Neural cell (in vitro differentiated cells): ENCODE results near the gene MCC. TPM values are rescaled to one million over a fixed set of nuclear protein-coding genes. Genes with fewer than 3 reads are reported as not detected.

Experiments
- H2AFZ ChIP-seq: fragments of 200-600, 300-800 bp; sonication (generic), shearing (Covaris generic); 2 replicates; pipeline ENCODE4 v1.6.0; 2014; ENCODE audit warnings: low read depth, mild to moderate bottlenecking, antibody characterized with exemption, low read length, moderate library complexity
- H3F3A ChIP-seq: fragments of 200-600 bp; shearing (Covaris generic); 2 replicates; pipeline ENCODE4 v1.6.1; 2016; ENCODE audit warnings: mild to moderate bottlenecking, moderate library complexity, mixed read lengths, antibody characterized with exemption, low read length; ENCODE audit not compliant: insufficient read depth, poor library complexity, severe bottlenecking
- H3K27ac ChIP-seq: fragments of 200-600, 300-800 bp; sonication (generic), shearing (Covaris generic); 2 replicates; pipeline ENCODE4 v1.5.1; 2014; ENCODE audit warnings: mild to moderate bottlenecking, low read length, moderate library complexity
- H3K27me3 ChIP-seq: fragments of 300-800, 200-600 bp; sonication (generic), shearing (Covaris generic); 2 replicates; pipeline ENCODE4 v1.6.0; 2014; ENCODE audit warnings: mild to moderate bottlenecking, low read depth, low read length, moderate library complexity; ENCODE audit not compliant: insufficient read depth
- H3K36me3 ChIP-seq: fragments of 300-800, 200-600 bp; sonication (generic), shearing (Covaris generic); 2 replicates; pipeline ENCODE4 v1.5.1; 2014; ENCODE audit warnings: mild to moderate bottlenecking, antibody characterized with exemption, low read length, moderate library complexity; ENCODE audit not compliant: insufficient read depth
- H3K4me2 ChIP-seq: fragments of 300-800, 200-600 bp; sonication (generic), shearing (Covaris generic); 2 replicates; pipeline ENCODE4 v1.6.0; 2014; ENCODE audit warnings: mild to moderate bottlenecking, low read length
- H3K4me3 ChIP-seq: fragments of 300-800, 200-600 bp; sonication (generic), shearing (Covaris generic); 2 replicates; pipeline ENCODE4 v1.5.1; 2014; ENCODE audit warnings: mild to moderate bottlenecking, low read length, moderate library complexity
- H3K79me2 ChIP-seq: fragments of 200-600 bp; shearing (Covaris generic); replicated peaks from 2 replicates; pipeline ENCODE4 v1.6.0; 2014; ENCODE audit warnings: mild to moderate bottlenecking, low read length, moderate library complexity; ENCODE audit not compliant: insufficient read depth
- H3K9ac ChIP-seq: fragments of 300-800, 200-600 bp; sonication (generic), shearing (Covaris generic); 2 replicates; pipeline ENCODE4 v1.6.1; 2016; ENCODE audit warnings: mild to moderate bottlenecking, low read length, mixed read lengths
- H3K9me2 ChIP-seq: fragments of 200-600 bp; shearing (Covaris generic); 2 replicates; pipeline ENCODE4 v1.6.1; 2016; ENCODE audit warnings: mild to moderate bottlenecking, low read length, mixed read lengths; ENCODE audit not compliant: insufficient read depth
- H3K9me3 ChIP-seq: fragments of 200-600, 300-800 bp; sonication (generic), shearing (Covaris generic); 2 replicates; pipeline ENCODE4 v1.6.1; 2016; ENCODE audit warnings: mild to moderate bottlenecking, mixed run types, low read length, moderate library complexity, mixed read lengths
- H4K20me1 ChIP-seq: fragments of 200-600 bp; shearing (Covaris generic); 2 replicates; pipeline ENCODE4 v1.6.1; 2016; ENCODE audit warnings: mild to moderate bottlenecking, mixed run types; ENCODE audit not compliant: insufficient read depth
- CTCF ChIP-seq: fragments of 450-650 bp; IDR thresholded peaks from 2 replicates; pipeline ENCODE4 v1.5.1; 2014; ENCODE audit warnings: antibody characterized with exemption, mild to moderate bottlenecking, moderate library complexity; ENCODE audit not compliant: poor library complexity, severe bottlenecking
- EP300 ChIP-seq: fragments of 450-650 bp; conservative IDR thresholded peaks from 2 replicates; pipeline ENCODE4 v1.6.1; 2014; ENCODE audit warnings: antibody characterized with exemption, mild to moderate bottlenecking, moderate library complexity; ENCODE audit not compliant: poor library complexity, severe bottlenecking
- EZH2 ChIP-seq: fragments of 200-600, 300-800 bp; shearing (Covaris generic), sonication (generic); IDR thresholded peaks from 2 replicates; pipeline ENCODE4 v1.6.1; 2014; ENCODE audit warnings: antibody characterized with exemption, low read length, borderline replicate concordance, mild to moderate bottlenecking; ENCODE audit not compliant: insufficient read depth, poor library complexity, severe bottlenecking
- MXI1 ChIP-seq: fragments of 450-650 bp; conservative IDR thresholded peaks from 2 replicates; pipeline ENCODE4 v1.6.1; 2014; ENCODE audit warnings: antibody characterized with exemption, mild to moderate bottlenecking; ENCODE audit not compliant: poor library complexity, severe bottlenecking
- POLR2AphosphoS5 ChIP-seq: IDR thresholded peaks from 2 replicates; pipeline ENCODE4 v1.6.1; 2012
- RAD21 ChIP-seq: fragments of 450-650 bp; conservative IDR thresholded peaks from 2 replicates; pipeline ENCODE4 v1.6.1; 2014; ENCODE audit warnings: antibody characterized with exemption, mild to moderate bottlenecking, moderate library complexity
- REST ChIP-seq: IDR thresholded peaks from 2 replicates; pipeline ENCODE4 v1.6.1; 2012; ENCODE audit warnings: borderline replicate concordance
- SMC3 ChIP-seq: fragments of 450-650 bp; conservative IDR thresholded peaks from 2 replicates; pipeline ENCODE4 v1.6.1; 2014; ENCODE audit warnings: antibody characterized with exemption, mild to moderate bottlenecking, moderate library complexity; ENCODE audit not compliant: poor library complexity
- TAF1 ChIP-seq: IDR thresholded peaks from 2 replicates; pipeline ENCODE4 v1.6.1; 2012; ENCODE audit warnings: low read depth
- polyA plus RNA-seq: library from polyadenylated mRNA; depleted of rRNA; stranded (reverse); fragments of >200 nt; gene quantifications from 2 replicates; pipeline ENCODE4 v1.2.3, GENCODE V29; 2014

The MCC gene
- polyA plus RNA-seq, 1 donor from 2014 or later: 2.2 TPM

DNA sequence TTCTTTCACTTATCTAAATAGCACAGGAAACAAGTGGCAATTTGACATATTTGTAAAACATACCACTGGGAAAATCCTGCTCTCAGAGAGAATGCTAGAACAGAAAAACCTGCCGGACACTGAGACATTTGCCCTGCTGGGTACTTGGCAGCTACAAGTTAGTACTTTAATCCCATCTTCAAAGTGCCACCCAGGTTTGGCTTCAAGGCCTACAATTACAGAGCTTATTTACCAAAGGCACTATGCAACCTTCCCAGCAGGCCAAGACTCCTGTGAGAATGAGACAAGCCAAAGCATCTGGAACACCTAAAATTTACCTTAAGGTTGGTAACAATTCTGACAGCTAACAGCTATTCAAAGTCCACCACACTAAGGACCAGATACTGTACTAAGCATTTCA lies 131.8 kb downstream of the MCC start:
- Histone ChIP-seq H3K4me3 (no peak overlapping the region), H3K9me2 (no peaks in the 10 kb centered on the region), H3K36me3 (no peaks in the 10 kb centered on the region), H3F3A (no peaks in the 10 kb centered on the region), H3K27me3 (no peaks in the 10 kb centered on the region), H3K9me3 (no peaks in the 10 kb centered on the region), H3K27ac (no peak overlapping the region), H3K79me2 (no peaks in the 10 kb centered on the region), H2AFZ (no peak overlapping the region), H4K20me1 (no peaks in the 10 kb centered on the region), H3K9ac (no peak overlapping the region), H3K4me2 (no peak overlapping the region)
- TF ChIP-seq REST: no peak
- no peak for TF ChIP-seq CTCF
- no peak for TF ChIP-seq RAD21

- TF ChIP-seq REST (no peak), SMC3 (no peak), CTCF (no peak), EZH2 (no peak), TAF1 (no peak), EP300 (no peak), POLR2AphosphoS5 (no peak), RAD21 (no peak), MXI1 (no peak)
- no peaks in the 10 kb centered on the region for H3K27me3 ChIP-seq
- no peak overlapping the region for H3K4me2 ChIP-seq
- H3K27ac ChIP-seq: no peak overlapping the region
- no peaks in the 10 kb centered on the region for H3F3A ChIP-seq
- no peaks in the 10 kb centered on the region for H3K36me3 ChIP-seq
- H4K20me1 ChIP-seq: no peaks in the 10 kb centered on the region
- H3K9me2 ChIP-seq: no peaks in the 10 kb centered on the region
- H3K9me3 ChIP-seq: no peaks in the 10 kb centered on the region
- H3K4me3 ChIP-seq: no peak overlapping the region
- no peak overlapping the region for H2AFZ ChIP-seq
- H3K79me2 ChIP-seq: no peaks in the 10 kb centered on the region
- no peak overlapping the region for H3K9ac ChIP-seq
Measured at GRCh38 chr5:113354055-113354454, 134.2 kb downstream of the MCC start.
